ENCODE data around the gene PRKCH. TPM values are rescaled to one million over a fixed set of nuclear protein-coding genes. Genes with fewer than 3 reads are reported as not detected.

PRKCH gene
- total RNA-seq, 4 donors from 2014 or later = 34.5 to 51.3 (median 45.0) TPM

- peak overlapping the region; percentile 71 to 84 (median 82) for H3K27ac ChIP-seq
- TF ChIP-seq CTCF (IDR thresholded peaks at IDR 0.05) = no peak
- no peak for TF ChIP-seq POLR2A (IDR thresholded peaks at IDR 0.05)
- H3K27me3 ChIP-seq = no peaks in the 10 kb centered on the region
- H3K4me3 ChIP-seq = no peak overlapping the region
- intact Hi-C loops (cut with DNase I) = no loop called here
- DNase-seq = no peak
- WGBS, 2 donors = 64 to 82% methylated on average over 6 of the region's 6 CpGs
- H3K9me3 ChIP-seq = no peaks in the 10 kb centered on the region
- H3K36me3 ChIP-seq = peaks cover 0 to 9% (median 0%) of the 10 kb centered on the region in 3 donors
- peaks cover 42 to 87% (median 60%) of the 10 kb centered on the region in 3 donors for H3K4me1 ChIP-seq
These were observed 180.5 kb downstream of the PRKCH start for GRCh38 chr14:61501714-61502458.

GRCh38 chr14:61502459-61503093 lies 181.2 kb downstream of the PRKCH start:
- 29 to 34% methylated on average over 7 of the region's 7 CpGs for WGBS, 2 donors
- H3K4me1 ChIP-seq = peaks cover 42 to 88% (median 60%) of the 10 kb centered on the region in 3 donors
- no peak overlapping the region for H3K4me3 ChIP-seq
- no peaks in the 10 kb centered on the region for H3K27me3 ChIP-seq
- DNase-seq = no peak
- intact Hi-C loops (cut with DNase I) = no loop called here
- peak overlapping the region; percentile 71 to 84 (median 82) for H3K27ac ChIP-seq
- H3K9me3 ChIP-seq = no peaks in the 10 kb centered on the region
- H3K36me3 ChIP-seq = peaks cover 0 to 13% (median 0%) of the 10 kb centered on the region in 3 donors
- no peak for TF ChIP-seq CTCF (IDR thresholded peaks at IDR 0.05)
- TF ChIP-seq POLR2A (IDR thresholded peaks at IDR 0.05) = no peak

- 17 to 27% methylated on average over 7 of the region's 7 CpGs for whole genome bisulfite sequencing, 2 donors
- TF ChIP-seq POLR2A (IDR thresholded peaks at IDR 0.05) (no peak), CTCF (IDR thresholded peaks at IDR 0.05) (no peak)
- no peaks in the 10 kb centered on the region for H3K9me3 ChIP-seq
- no peak for DNase-seq
- no peaks in the 10 kb centered on the region for H3K27me3 ChIP-seq
- no peak overlapping the region for H3K4me3 ChIP-seq
- intact Hi-C loops (cut with DNase I) = no loop called here
- peak overlapping the region; percentile 71 to 84 (median 82) for H3K27ac ChIP-seq
- H3K36me3 ChIP-seq = peaks cover 0 to 13% (median 0%) of the 10 kb centered on the region in 3 donors
- H3K4me1 ChIP-seq = peaks cover 41 to 89% (median 56%) of the 10 kb centered on the region in 3 donors
These were observed 181.9 kb downstream of the PRKCH start for GRCh38 chr14:61503167-61503801.

- TF ChIP-seq POLR2A (IDR thresholded peaks at IDR 0.05) (no peak), CTCF (IDR thresholded peaks at IDR 0.05) (no peak)
- intact Hi-C loops (cut with DNase I) = no loop called here
- 78 to 92% methylated on average over 2 of the region's 2 CpGs for WGBS, 2 donors
These were observed 183.5 kb downstream of the PRKCH start for GRCh38 chr14:61504901-61505300.

More at GRCh38 chr14:61504901-61505300, 183.5 kb downstream of the PRKCH start:
- no peak overlapping the region for H3K4me3 ChIP-seq
- peaks cover 26 to 81% (median 43%) of the 10 kb centered on the region in 3 donors for H3K4me1 ChIP-seq
- peak overlapping the region in 2 of 4 donors; percentile 3 to 82 for H3K27ac ChIP-seq
- H3K27me3 ChIP-seq = no peaks in the 10 kb centered on the region
- H3K9me3 ChIP-seq = no peaks in the 10 kb centered on the region
- peaks cover 0 to 13% (median 0%) of the 10 kb centered on the region in 3 donors for H3K36me3 ChIP-seq
- DNase-seq = no peak

Data from esophagus squamous epithelium (tissue), 5 donors.